GM23338 (cell line): Measurements from ENCODE around the gene GPR146. TPM values are rescaled to one million over a fixed set of nuclear protein-coding genes. Genes with fewer than 3 reads are reported as not detected.

Experiments
- ATAC-seq: fragments of 200-7000 bp; cut with Tn5 transposase; 3 replicates; pipeline ENCODE4 v1.9.1; 2020
- DNase-seq: peaks from one replicate; pipeline ENCODE4 v3.0.0-alpha.2; 2015; ENCODE audit warnings: low spot score
- H2AFZ ChIP-seq: fragments of 200-600 bp; sonication (generic); 2 replicates; pipeline ENCODE4 v1.8.0; 2016; ENCODE audit warnings: antibody characterized with exemption, mild to moderate bottlenecking, moderate library complexity
- H3F3A ChIP-seq: fragments of 200-600 bp; sonication (generic); replicated peaks from 2 replicates; pipeline ENCODE4 v1.8.0; 2017; ENCODE audit warnings: antibody characterized with exemption, mixed run types, low read depth
- H3K27ac ChIP-seq: fragments of 200-600 bp; sonication (generic); 2 replicates; pipeline ENCODE4 v1.6.1; 2016; ENCODE audit warnings: low read depth
- H3K27me3 ChIP-seq: fragments of 200-600 bp; sonication (generic); 2 replicates; pipeline ENCODE4 v1.8.0; 2016; ENCODE audit warnings: mild to moderate bottlenecking, mixed run types, moderate library complexity; ENCODE audit not compliant: insufficient read depth
- H3K36me3 ChIP-seq: fragments of 200-600 bp; sonication (generic); 2 replicates; pipeline ENCODE4 v1.8.0; 2016; ENCODE audit warnings: mild to moderate bottlenecking; ENCODE audit not compliant: insufficient read depth
- H3K4me1 ChIP-seq: fragments of 200-600 bp; sonication (generic); 2 replicates; pipeline ENCODE4 v1.8.0; 2016; ENCODE audit warnings: mild to moderate bottlenecking, moderate library complexity; ENCODE audit not compliant: insufficient read depth
- H3K4me2 ChIP-seq: fragments of 200-600 bp; sonication (generic); 2 replicates; pipeline ENCODE4 v1.7.1; 2017; ENCODE audit warnings: mixed run types
- H3K4me3 ChIP-seq: fragments of 200-600 bp; sonication (generic); 2 replicates; pipeline ENCODE4 v1.6.1; 2016; ENCODE audit warnings: mixed run types
- H3K79me2 ChIP-seq: fragments of 200-600 bp; sonication (generic); replicated peaks from 2 replicates; pipeline ENCODE4 v1.8.0; 2017; ENCODE audit warnings: mild to moderate bottlenecking; ENCODE audit not compliant: insufficient read depth
- H3K9me2 ChIP-seq: fragments of 200-600 bp; sonication (generic); 2 replicates; pipeline ENCODE4 v1.8.0; 2017; ENCODE audit not compliant: insufficient read depth
- H4K20me1 ChIP-seq: fragments of 200-600 bp; sonication (generic); replicated peaks from 2 replicates; pipeline ENCODE4 v1.8.0; 2017; ENCODE audit warnings: mild to moderate bottlenecking; ENCODE audit not compliant: insufficient read depth
- H3K27ac Mint-ChIP-seq: 2 replicates; pipeline ENCODE4 v1.8.0; 2020; ENCODE audit warnings: inconsistent platforms, mild to moderate bottlenecking, moderate library complexity, mixed read lengths
- H3K27me3 Mint-ChIP-seq: 3 replicates; pipeline ENCODE4 v1.8.0; 2022; ENCODE audit warnings: low read depth, mild to moderate bottlenecking, moderate library complexity, mixed read lengths, inconsistent platforms; ENCODE audit not compliant: insufficient read depth, poor library complexity
- H3K36me3 Mint-ChIP-seq: 3 replicates; pipeline ENCODE4 v1.8.0; 2021; ENCODE audit warnings: low read depth, mild to moderate bottlenecking, inconsistent platforms, moderate library complexity, mixed read lengths
- H3K4me1 Mint-ChIP-seq: 3 replicates; pipeline ENCODE4 v1.8.0; 2020; ENCODE audit warnings: mild to moderate bottlenecking, inconsistent platforms, mixed read lengths
- H3K4me3 Mint-ChIP-seq: 3 replicates; pipeline ENCODE4 v1.8.0; 2021; ENCODE audit warnings: moderate library complexity, mild to moderate bottlenecking, inconsistent platforms, mixed read lengths
- H3K9me3 Mint-ChIP-seq: 3 replicates; pipeline ENCODE4 v1.8.0; 2020; ENCODE audit warnings: moderate library complexity, mild to moderate bottlenecking, inconsistent platforms, mixed read lengths
- CREB1 ChIP-seq: fragments of 250-450 bp; sonication (Bioruptor Pico); IDR thresholded peaks from 2 replicates; pipeline ENCODE4 v1.5.0; 2020; ENCODE audit warnings: low read depth, mild to moderate bottlenecking, moderate library complexity
- EZH2phosphoT487 ChIP-seq: fragments of 200-600 bp; sonication (generic); IDR thresholded peaks from one replicate; pipeline ENCODE4 v1.8.1; 2018; ENCODE audit warnings: antibody characterized with exemption; ENCODE audit not compliant: unreplicated experiment
- JUNB ChIP-seq: IDR thresholded peaks from one replicate; pipeline ENCODE4 v1.6.1; 2016; ENCODE audit warnings: antibody characterized with exemption; ENCODE audit not compliant: unreplicated experiment
- NANOG ChIP-seq: IDR thresholded peaks from 2 replicates; pipeline ENCODE4 v1.6.1; 2016; ENCODE audit warnings: antibody characterized with exemption, borderline replicate concordance
- POLR2AphosphoS5 ChIP-seq: IDR thresholded peaks from 2 replicates; pipeline ENCODE4 v1.6.1; 2016; ENCODE audit warnings: antibody characterized with exemption, low read depth
- STAT1 ChIP-seq: IDR thresholded peaks from one replicate; pipeline ENCODE4 v1.6.1; 2016; ENCODE audit warnings: antibody characterized with exemption; ENCODE audit not compliant: unreplicated experiment
- ZNF114 ChIP-seq: fragments of 250-450 bp; sonication (Bioruptor Pico); IDR thresholded peaks from 2 replicates; pipeline ENCODE4 v1.5.0; 2020; ENCODE audit warnings: mild to moderate bottlenecking, moderate library complexity
- polyA plus RNA-seq: library from polyadenylated mRNA; unstranded; fragments of >200 nt; fragmentation: Nextera tagmentation; extraction: Ambion mirVana; gene quantifications from 2 replicates; pipeline ENCODE4 v1.2.1, GENCODE V29; 2016
- total RNA-seq: library from RNA; depleted of rRNA; stranded (reverse); fragments of >200 nt; shearing (Covaris generic); gene quantifications from 2 replicates; pipeline ENCODE4 v1.2.3, GENCODE V29; 2014
- TF ChIP-seq, protein P1 (sequence below): IDR thresholded peaks from 2 replicates; pipeline ENCODE4 v1.6.1; 2016; ENCODE audit warnings: antibody characterized with exemption
- TF ChIP-seq, protein P2 (sequence below): IDR thresholded peaks from one replicate; pipeline ENCODE4 v1.6.1; 2018; ENCODE audit warnings: antibody characterized with exemption; ENCODE audit not compliant: unreplicated experiment
- TF ChIP-seq, protein P3 (sequence below), 2 experiments: fragments of 200-600 bp in 1 of 2; sonication (generic) in 1 of 2; conservative IDR thresholded peaks; 2 replicates each; pipeline versions ENCODE4 v1.5.1 to v1.6.1; 2016 to 2017; ENCODE audit warnings: antibody characterized with exemption in 2 of 2, low read depth in 2 of 2, mild to moderate bottlenecking in 2 of 2, moderate library complexity in 1 of 2
- TF ChIP-seq, protein P4 (sequence below): fragments of 250-450 bp; sonication (Bioruptor Pico); IDR thresholded peaks from 2 replicates; pipeline ENCODE4 v1.5.0; 2020; ENCODE audit warnings: mild to moderate bottlenecking, moderate library complexity

Gene GPR146
- total and polyA plus RNA-seq, 2 experiments from 2014 or later: 0.28 to 0.37 TPM

DNA sequence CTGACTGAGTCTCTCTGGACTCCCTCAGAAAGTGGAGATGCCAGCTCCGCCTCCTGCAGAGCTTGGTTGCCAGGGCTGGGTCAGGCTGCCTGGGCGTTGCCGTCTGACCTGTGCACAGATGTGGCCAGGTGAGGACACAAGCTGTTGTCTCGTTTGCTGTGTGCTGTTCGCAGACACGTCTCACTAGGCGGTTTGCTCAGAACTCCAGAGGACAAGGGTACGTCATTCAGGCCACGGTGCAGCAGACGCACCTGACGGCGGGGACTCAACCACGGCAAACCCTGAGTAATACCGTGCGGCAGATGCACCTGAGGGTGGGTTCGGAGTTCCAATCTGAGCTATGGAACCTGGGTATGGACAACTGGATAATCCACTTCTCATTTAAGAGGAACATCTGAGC lies 55.3 kb downstream of the GPR146 start (continued):
- TF ChIP-seq, protein P1, sequence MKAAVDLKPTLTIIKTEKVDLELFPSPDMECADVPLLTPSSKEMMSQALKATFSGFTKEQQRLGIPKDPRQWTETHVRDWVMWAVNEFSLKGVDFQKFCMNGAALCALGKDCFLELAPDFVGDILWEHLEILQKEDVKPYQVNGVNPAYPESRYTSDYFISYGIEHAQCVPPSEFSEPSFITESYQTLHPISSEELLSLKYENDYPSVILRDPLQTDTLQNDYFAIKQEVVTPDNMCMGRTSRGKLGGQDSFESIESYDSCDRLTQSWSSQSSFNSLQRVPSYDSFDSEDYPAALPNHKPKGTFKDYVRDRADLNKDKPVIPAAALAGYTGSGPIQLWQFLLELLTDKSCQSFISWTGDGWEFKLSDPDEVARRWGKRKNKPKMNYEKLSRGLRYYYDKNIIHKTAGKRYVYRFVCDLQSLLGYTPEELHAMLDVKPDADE: no peak
- TF ChIP-seq NANOG (no peak), JUNB (no peak), POLR2AphosphoS5 (no peak), EZH2phosphoT487 (no peak)
- TF ChIP-seq, protein P2, sequence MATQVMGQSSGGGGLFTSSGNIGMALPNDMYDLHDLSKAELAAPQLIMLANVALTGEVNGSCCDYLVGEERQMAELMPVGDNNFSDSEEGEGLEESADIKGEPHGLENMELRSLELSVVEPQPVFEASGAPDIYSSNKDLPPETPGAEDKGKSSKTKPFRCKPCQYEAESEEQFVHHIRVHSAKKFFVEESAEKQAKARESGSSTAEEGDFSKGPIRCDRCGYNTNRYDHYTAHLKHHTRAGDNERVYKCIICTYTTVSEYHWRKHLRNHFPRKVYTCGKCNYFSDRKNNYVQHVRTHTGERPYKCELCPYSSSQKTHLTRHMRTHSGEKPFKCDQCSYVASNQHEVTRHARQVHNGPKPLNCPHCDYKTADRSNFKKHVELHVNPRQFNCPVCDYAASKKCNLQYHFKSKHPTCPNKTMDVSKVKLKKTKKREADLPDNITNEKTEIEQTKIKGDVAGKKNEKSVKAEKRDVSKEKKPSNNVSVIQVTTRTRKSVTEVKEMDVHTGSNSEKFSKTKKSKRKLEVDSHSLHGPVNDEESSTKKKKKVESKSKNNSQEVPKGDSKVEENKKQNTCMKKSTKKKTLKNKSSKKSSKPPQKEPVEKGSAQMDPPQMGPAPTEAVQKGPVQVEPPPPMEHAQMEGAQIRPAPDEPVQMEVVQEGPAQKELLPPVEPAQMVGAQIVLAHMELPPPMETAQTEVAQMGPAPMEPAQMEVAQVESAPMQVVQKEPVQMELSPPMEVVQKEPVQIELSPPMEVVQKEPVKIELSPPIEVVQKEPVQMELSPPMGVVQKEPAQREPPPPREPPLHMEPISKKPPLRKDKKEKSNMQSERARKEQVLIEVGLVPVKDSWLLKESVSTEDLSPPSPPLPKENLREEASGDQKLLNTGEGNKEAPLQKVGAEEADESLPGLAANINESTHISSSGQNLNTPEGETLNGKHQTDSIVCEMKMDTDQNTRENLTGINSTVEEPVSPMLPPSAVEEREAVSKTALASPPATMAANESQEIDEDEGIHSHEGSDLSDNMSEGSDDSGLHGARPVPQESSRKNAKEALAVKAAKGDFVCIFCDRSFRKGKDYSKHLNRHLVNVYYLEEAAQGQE: no peak
- TF ChIP-seq, protein P3, sequence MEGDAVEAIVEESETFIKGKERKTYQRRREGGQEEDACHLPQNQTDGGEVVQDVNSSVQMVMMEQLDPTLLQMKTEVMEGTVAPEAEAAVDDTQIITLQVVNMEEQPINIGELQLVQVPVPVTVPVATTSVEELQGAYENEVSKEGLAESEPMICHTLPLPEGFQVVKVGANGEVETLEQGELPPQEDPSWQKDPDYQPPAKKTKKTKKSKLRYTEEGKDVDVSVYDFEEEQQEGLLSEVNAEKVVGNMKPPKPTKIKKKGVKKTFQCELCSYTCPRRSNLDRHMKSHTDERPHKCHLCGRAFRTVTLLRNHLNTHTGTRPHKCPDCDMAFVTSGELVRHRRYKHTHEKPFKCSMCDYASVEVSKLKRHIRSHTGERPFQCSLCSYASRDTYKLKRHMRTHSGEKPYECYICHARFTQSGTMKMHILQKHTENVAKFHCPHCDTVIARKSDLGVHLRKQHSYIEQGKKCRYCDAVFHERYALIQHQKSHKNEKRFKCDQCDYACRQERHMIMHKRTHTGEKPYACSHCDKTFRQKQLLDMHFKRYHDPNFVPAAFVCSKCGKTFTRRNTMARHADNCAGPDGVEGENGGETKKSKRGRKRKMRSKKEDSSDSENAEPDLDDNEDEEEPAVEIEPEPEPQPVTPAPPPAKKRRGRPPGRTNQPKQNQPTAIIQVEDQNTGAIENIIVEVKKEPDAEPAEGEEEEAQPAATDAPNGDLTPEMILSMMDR (conservative IDR thresholded peaks at IDR 0.05; ENCODE audit: low read depth in 2 of 2): no peak

DNA sequence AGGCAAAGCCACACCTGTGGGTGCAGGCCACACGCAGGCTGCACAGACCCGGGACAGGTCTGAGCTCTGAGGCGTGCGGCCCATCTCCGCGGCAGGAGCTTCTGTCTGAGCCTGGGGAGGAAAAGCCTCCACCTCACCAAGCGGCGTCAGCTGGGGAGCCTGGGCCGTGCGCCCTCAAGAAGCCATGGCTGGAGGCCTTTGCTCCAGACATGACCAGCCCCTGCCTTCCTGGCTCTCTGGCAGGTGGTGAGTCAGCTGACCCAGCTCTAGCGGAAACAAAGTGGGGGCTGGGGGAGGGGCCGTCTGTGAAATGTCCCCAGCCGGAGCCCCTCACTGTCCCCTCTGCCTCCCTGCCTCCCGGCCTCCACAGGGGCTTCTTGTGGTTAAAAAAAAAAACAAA lies 56.0 kb downstream of the GPR146 start:
- no peaks in the 10 kb centered on the region for H3F3A ChIP-seq
- H3K4me3 Mint-ChIP-seq: no peak overlapping the region
- no peak overlapping the region for H2AFZ ChIP-seq
- H3K36me3 Mint-ChIP-seq: peaks cover 24% of the 10 kb centered on the region
- DNase-seq: no peak
- no peaks in the 10 kb centered on the region; the same call in none of the 2 replicates for H4K20me1 ChIP-seq
- ATAC-seq: no peak
- no peak overlapping the region for H3K27ac ChIP-seq
- H3K79me2 ChIP-seq: peaks cover 50% of the 10 kb centered on the region
- H3K4me3 ChIP-seq: no peak overlapping the region
- H3K4me1 Mint-ChIP-seq: no peaks in the 10 kb centered on the region
- H3K9me2 ChIP-seq: no peaks in the 10 kb centered on the region
- no peaks in the 10 kb centered on the region for H3K27me3 ChIP-seq
- H3K27ac Mint-ChIP-seq: no peak overlapping the region
- peaks cover 3% of the 10 kb centered on the region; the same call in 1 of the 3 replicates for H3K9me3 Mint-ChIP-seq
- H3K4me1 ChIP-seq: no peaks in the 10 kb centered on the region
- no peak overlapping the region for H3K4me2 ChIP-seq
- H3K27me3 Mint-ChIP-seq: peaks cover 7% of the 10 kb centered on the region
- H3K36me3 ChIP-seq: no peaks in the 10 kb centered on the region
- TF ChIP-seq, protein P4, sequence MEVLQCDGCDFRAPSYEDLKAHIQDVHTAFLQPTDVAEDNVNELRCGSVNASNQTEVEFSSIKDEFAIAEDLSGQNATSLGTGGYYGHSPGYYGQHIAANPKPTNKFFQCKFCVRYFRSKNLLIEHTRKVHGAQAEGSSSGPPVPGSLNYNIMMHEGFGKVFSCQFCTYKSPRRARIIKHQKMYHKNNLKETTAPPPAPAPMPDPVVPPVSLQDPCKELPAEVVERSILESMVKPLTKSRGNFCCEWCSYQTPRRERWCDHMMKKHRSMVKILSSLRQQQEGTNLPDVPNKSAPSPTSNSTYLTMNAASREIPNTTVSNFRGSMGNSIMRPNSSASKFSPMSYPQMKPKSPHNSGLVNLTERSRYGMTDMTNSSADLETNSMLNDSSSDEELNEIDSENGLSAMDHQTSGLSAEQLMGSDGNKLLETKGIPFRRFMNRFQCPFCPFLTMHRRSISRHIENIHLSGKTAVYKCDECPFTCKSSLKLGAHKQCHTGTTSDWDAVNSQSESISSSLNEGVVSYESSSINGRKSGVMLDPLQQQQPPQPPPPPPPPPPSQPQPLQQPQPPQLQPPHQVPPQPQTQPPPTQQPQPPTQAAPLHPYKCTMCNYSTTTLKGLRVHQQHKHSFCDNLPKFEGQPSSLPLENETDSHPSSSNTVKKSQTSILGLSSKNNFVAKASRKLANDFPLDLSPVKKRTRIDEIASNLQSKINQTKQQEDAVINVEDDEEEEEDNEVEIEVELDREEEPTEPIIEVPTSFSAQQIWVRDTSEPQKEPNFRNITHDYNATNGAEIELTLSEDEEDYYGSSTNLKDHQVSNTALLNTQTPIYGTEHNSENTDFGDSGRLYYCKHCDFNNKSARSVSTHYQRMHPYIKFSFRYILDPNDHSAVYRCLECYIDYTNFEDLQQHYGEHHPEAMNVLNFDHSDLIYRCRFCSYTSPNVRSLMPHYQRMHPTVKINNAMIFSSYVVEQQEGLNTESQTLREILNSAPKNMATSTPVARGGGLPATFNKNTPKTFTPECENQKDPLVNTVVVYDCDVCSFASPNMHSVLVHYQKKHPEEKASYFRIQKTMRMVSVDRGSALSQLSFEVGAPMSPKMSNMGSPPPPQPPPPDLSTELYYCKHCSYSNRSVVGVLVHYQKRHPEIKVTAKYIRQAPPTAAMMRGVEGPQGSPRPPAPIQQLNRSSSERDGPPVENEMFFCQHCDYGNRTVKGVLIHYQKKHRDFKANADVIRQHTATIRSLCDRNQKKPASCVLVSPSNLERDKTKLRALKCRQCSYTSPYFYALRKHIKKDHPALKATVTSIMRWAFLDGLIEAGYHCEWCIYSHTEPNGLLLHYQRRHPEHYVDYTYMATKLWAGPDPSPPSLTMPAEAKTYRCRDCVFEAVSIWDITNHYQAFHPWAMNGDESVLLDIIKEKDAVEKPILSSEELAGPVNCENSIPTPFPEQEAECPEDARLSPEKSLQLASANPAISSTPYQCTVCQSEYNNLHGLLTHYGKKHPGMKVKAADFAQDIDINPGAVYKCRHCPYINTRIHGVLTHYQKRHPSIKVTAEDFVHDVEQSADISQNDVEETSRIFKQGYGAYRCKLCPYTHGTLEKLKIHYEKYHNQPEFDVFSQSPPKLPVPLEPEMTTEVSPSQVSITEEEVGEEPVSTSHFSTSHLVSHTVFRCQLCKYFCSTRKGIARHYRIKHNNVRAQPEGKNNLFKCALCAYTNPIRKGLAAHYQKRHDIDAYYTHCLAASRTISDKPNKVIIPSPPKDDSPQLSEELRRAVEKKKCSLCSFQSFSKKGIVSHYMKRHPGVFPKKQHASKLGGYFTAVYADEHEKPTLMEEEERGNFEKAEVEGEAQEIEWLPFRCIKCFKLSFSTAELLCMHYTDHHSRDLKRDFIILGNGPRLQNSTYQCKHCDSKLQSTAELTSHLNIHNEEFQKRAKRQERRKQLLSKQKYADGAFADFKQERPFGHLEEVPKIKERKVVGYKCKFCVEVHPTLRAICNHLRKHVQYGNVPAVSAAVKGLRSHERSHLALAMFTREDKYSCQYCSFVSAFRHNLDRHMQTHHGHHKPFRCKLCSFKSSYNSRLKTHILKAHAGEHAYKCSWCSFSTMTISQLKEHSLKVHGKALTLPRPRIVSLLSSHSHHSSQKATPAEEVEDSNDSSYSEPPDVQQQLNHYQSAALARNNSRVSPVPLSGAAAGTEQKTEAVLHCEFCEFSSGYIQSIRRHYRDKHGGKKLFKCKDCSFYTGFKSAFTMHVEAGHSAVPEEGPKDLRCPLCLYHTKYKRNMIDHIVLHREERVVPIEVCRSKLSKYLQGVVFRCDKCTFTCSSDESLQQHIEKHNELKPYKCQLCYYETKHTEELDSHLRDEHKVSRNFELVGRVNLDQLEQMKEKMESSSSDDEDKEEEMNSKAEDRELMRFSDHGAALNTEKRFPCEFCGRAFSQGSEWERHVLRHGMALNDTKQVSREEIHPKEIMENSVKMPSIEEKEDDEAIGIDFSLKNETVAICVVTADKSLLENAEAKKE: no peak
- TF ChIP-seq ZNF114 (CRISPR knock-in tag) (no peak), CREB1 (CRISPR knock-in tag) (no peak), STAT1 (no peak)
